OCI-LY1 (cell line): ENCODE results near the gene KCNJ14.

ENCODE experiments used
- H2AFZ ChIP-seq: fragments of 200-600 bp; sonication (generic), shearing (Covaris generic); 2 replicates; pipeline ENCODE4 v1.6.0; 2014; ENCODE audit warnings: antibody characterized with exemption, mild to moderate bottlenecking, low read length
- H3F3A ChIP-seq: fragments of 200-600 bp; sonication (generic), shearing (Covaris generic); 2 replicates; pipeline ENCODE4 v1.6.0; 2014; ENCODE audit warnings: mild to moderate bottlenecking, antibody characterized with exemption, low read length, moderate library complexity; ENCODE audit not compliant: insufficient read depth
- H3K27ac ChIP-seq: fragments of 200-600 bp; sonication (generic); 2 replicates; pipeline ENCODE4 v1.5.1; 2014; ENCODE audit warnings: low read length, mixed run types, mild to moderate bottlenecking, low read depth; ENCODE audit not compliant: poor library complexity, severe bottlenecking
- H3K27me3 ChIP-seq: fragments of 200-600 bp; sonication (generic); 2 replicates; pipeline ENCODE4 v1.6.0; 2014; ENCODE audit warnings: antibody characterized with exemption, mild to moderate bottlenecking, low read length, moderate library complexity; ENCODE audit not compliant: insufficient read depth
- H3K36me3 ChIP-seq: fragments of 200-600 bp; sonication (generic); 2 replicates; pipeline ENCODE4 v1.6.1; 2014; ENCODE audit warnings: mild to moderate bottlenecking, antibody characterized with exemption, low read length, moderate library complexity, mixed read lengths; ENCODE audit not compliant: insufficient read depth
- H3K4me1 ChIP-seq: fragments of 200-600 bp; sonication (generic); 2 replicates; pipeline ENCODE4 v1.5.1; 2014; ENCODE audit warnings: mild to moderate bottlenecking, low read length, moderate library complexity; ENCODE audit not compliant: insufficient read depth, severe bottlenecking
- H3K4me2 ChIP-seq: fragments of 200-600 bp; sonication (generic), shearing (Covaris generic); 2 replicates; pipeline ENCODE4 v1.6.1; 2014; ENCODE audit warnings: low read length
- H3K4me3 ChIP-seq: fragments of 200-600 bp; sonication (generic); 2 replicates; pipeline ENCODE4 v1.5.1; 2014; ENCODE audit warnings: low read length, low read depth, mild to moderate bottlenecking, mixed read lengths; ENCODE audit not compliant: poor library complexity, severe bottlenecking
- H3K79me2 ChIP-seq: fragments of 200-600 bp; shearing (Covaris generic); 2 replicates; pipeline ENCODE4 v1.6.1; 2016; ENCODE audit warnings: mixed run types, low read length, mixed read lengths; ENCODE audit not compliant: insufficient read depth
- H3K9ac ChIP-seq: fragments of 200-600 bp; sonication (generic), shearing (Covaris generic); 2 replicates; pipeline ENCODE4 v1.6.1; 2014; ENCODE audit warnings: mild to moderate bottlenecking, low read length, mixed read lengths
- H3K9me2 ChIP-seq: fragments of 200-600 bp; sonication (generic), shearing (Covaris generic); 2 replicates; pipeline ENCODE4 v1.6.1; 2014; ENCODE audit warnings: low read depth, mild to moderate bottlenecking, low read length, mixed read lengths
- H3K9me3 ChIP-seq: fragments of 200-600 bp; shearing (Covaris generic); 2 replicates; pipeline ENCODE4 v1.6.1; 2014; ENCODE audit warnings: low read length, mixed read lengths
- H4K20me1 ChIP-seq: fragments of 200-600 bp; sonication (generic), shearing (Covaris generic); 2 replicates; pipeline ENCODE4 v1.6.0; 2016; ENCODE audit warnings: mild to moderate bottlenecking, low read length; ENCODE audit not compliant: insufficient read depth
- EZH2 ChIP-seq: fragments of 200-600 bp; sonication (generic), shearing (Covaris generic); IDR thresholded peaks from 2 replicates; pipeline ENCODE4 v1.8.0; 2017; ENCODE audit warnings: borderline replicate concordance, mixed run types, mild to moderate bottlenecking, antibody characterized with exemption, low read length, moderate library complexity, mixed read lengths
- TF ChIP-seq, protein P1 (sequence below): fragments of 200-600 bp; sonication (generic), shearing (Covaris generic); IDR thresholded peaks from 2 replicates; pipeline ENCODE4 v1.5.1; 2017; ENCODE audit warnings: mild to moderate bottlenecking, antibody characterized with exemption, low read length, moderate library complexity, mixed read lengths

Gene KCNJ14

DNA sequence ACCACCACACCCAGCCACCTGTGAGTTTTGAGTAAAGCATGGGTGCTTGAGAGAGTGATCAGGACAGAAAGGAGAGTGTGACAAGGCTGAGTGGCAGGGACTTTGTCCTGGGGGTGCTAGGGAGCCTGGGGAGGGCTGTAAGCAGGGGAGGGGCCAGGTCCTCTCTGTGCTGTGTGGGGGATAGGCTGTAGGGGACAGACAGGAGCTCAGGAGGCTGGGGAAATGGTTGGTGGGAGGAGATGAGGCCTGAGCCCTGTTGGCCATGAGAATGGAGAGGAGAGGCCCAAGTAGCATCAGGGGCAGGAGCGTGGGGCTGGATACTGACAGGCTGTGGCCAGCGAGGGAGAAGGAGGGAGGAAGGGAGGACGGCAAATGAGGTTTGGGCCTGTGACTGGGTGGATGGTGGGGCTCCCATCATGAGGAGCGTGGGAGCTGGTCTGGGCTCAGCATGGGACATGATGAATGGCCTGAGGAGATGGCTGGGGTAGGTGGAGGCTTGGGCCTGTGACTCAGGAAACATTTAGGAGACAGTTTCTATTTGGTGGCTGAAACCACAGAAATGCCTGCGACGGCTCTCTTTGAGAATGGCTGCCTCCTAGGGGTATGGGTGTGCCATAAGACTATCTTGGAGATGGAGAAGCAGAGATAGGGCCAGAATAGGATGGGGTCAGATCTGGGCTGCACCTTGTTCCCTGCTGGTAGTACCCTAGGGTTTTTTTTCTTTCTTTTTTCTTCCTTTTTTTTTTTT, 36.9 kb upstream of the KCNJ14 start:
- Histone ChIP-seq H3K4me2 (peak overlapping the region; percentile 53), H3K27ac (no peak overlapping the region), H3K79me2 (no peaks in the 10 kb centered on the region), H3F3A (no peaks in the 10 kb centered on the region), H4K20me1 (no peaks in the 10 kb centered on the region), H3K9me2 (no peaks in the 10 kb centered on the region), H3K36me3 (no peaks in the 10 kb centered on the region), H3K9ac (peak overlapping the region; percentile 30; the same call in 1 of the 2 replicates), H3K4me3 (peak overlapping the region; percentile 57), H3K27me3 (no peaks in the 10 kb centered on the region), H3K4me1 (peaks cover 5% of the 10 kb centered on the region), H3K9me3 (no peaks in the 10 kb centered on the region), H2AFZ (no peak overlapping the region)
- TF ChIP-seq EZH2 = no peak

DNA sequence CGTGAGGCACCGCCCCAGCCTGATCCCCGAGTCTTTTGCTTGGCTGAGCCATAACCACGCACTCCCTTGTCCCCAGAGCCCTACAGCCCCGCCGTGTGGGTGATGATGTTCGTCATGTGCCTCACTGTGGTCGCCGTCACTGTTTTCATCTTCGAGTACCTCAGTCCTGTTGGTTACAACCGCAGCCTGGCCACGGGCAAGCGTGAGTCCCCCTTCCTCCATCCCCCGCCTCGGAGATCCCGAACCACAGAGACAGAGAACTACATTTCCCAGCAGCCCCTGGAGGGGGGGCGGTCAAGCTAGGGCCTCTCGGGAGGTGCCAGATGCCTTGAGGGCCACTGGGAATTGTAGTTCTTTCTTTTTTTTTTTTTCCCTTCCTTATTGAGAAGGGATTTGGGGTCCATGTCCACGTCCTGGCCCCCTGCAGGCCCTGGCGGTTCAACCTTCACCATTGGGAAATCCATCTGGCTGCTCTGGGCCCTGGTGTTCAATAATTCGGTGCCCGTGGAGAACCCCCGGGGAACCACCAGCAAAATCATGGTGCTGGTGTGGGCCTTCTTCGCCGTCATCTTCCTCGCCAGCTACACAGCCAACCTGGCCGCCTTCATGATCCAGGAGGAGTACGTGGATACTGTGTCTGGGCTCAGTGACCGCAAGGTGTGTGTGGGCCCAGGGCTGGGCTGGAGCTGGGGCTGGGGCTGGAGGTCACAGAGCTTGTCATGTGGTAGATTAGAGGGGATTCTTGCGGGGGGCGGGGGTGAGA, 36.0 kb upstream of the KCNJ14 start:
- Histone ChIP-seq H3K9ac (peak overlapping the region; percentile 56; the same call in 1 of the 2 replicates), H2AFZ (no peak overlapping the region), H3F3A (no peaks in the 10 kb centered on the region), H3K79me2 (no peaks in the 10 kb centered on the region), H3K4me1 (peaks cover 6% of the 10 kb centered on the region), H3K36me3 (no peaks in the 10 kb centered on the region), H4K20me1 (no peaks in the 10 kb centered on the region), H3K4me3 (peak overlapping the region; percentile 57), H3K9me2 (no peaks in the 10 kb centered on the region), H3K27me3 (no peaks in the 10 kb centered on the region), H3K9me3 (no peaks in the 10 kb centered on the region), H3K4me2 (peak overlapping the region; percentile 53), H3K27ac (no peak overlapping the region)
- no peak for TF ChIP-seq EZH2
- TF ChIP-seq, protein P1, sequence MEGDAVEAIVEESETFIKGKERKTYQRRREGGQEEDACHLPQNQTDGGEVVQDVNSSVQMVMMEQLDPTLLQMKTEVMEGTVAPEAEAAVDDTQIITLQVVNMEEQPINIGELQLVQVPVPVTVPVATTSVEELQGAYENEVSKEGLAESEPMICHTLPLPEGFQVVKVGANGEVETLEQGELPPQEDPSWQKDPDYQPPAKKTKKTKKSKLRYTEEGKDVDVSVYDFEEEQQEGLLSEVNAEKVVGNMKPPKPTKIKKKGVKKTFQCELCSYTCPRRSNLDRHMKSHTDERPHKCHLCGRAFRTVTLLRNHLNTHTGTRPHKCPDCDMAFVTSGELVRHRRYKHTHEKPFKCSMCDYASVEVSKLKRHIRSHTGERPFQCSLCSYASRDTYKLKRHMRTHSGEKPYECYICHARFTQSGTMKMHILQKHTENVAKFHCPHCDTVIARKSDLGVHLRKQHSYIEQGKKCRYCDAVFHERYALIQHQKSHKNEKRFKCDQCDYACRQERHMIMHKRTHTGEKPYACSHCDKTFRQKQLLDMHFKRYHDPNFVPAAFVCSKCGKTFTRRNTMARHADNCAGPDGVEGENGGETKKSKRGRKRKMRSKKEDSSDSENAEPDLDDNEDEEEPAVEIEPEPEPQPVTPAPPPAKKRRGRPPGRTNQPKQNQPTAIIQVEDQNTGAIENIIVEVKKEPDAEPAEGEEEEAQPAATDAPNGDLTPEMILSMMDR = no peak

DNA sequence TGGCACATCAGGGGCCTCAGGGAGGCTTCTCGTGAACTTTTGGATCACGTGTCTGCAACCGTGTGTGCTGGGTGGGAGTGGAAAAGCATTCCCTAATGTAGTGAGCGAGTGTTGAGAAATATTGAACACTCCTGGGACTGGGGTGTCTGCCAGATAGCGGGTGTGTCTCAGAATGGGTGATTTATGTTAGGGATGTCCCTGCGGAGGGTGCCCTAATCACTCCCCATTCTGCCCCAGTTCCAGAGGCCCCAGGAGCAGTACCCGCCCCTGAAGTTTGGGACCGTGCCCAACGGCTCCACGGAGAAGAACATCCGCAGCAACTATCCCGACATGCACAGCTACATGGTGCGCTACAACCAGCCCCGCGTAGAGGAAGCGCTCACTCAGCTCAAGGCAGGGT, 33.8 kb upstream of the KCNJ14 start:
- no peak for TF ChIP-seq EZH2
- TF ChIP-seq, protein P1 = no peak
- Histone ChIP-seq H3K27ac (no peak overlapping the region), H3K36me3 (no peaks in the 10 kb centered on the region), H3K79me2 (no peaks in the 10 kb centered on the region), H3K4me2 (no peak overlapping the region), H3K9me2 (no peaks in the 10 kb centered on the region), H3K9me3 (no peaks in the 10 kb centered on the region), H2AFZ (no peak overlapping the region), H3K4me3 (no peak overlapping the region), H3F3A (no peaks in the 10 kb centered on the region), H4K20me1 (no peaks in the 10 kb centered on the region), H3K9ac (no peak overlapping the region), H3K27me3 (no peaks in the 10 kb centered on the region), H3K4me1 (peaks cover 12% of the 10 kb centered on the region)
